SK-N-SH (cell line): ENCODE data around the gene ABCB6. TPM values are rescaled to one million over a fixed set of nuclear protein-coding genes. Genes with fewer than 3 reads are reported as not detected.

Source experiments
- CTCF ChIA-PET: fragments of 300-600, 350-600 bp; formaldehyde crosslinking; extraction: SDS; loops from one replicate; lab custom pipeline; 2021; lab: Yijun Ruan, JAX
- POLR2A ChIA-PET: fragments of 350-600 bp; sonication (Branson Sonifier 250); formaldehyde crosslinking; extraction: SDS; loops from one replicate; lab custom pipeline; 2020; ENCODE audit warnings: antibody characterized with exemption, inconsistent platforms; lab: Yijun Ruan, JAX
- DNase-seq: peaks from one replicate; pipeline ENCODE4 v3.0.0; 2012
- H2AFZ ChIP-seq: fragments of 200-600 bp; sonication (generic); 2 replicates; pipeline ENCODE4 v1.8.1; 2016; ENCODE audit warnings: antibody characterized with exemption, mild to moderate bottlenecking, low read depth
- H3F3A ChIP-seq: fragments of 200-600 bp; sonication (generic); replicated peaks from 2 replicates; pipeline ENCODE3; 2016; ENCODE audit warnings: antibody characterized with exemption, mild to moderate bottlenecking; ENCODE audit not compliant: insufficient read depth
- H3K27ac ChIP-seq, 2 experiments: fragments of 200-500 bp in 1 of 2; fragments of 200-600 bp in 1 of 2; sonication (Bioruptor generic) in 1 of 2; sonication (generic), shearing (Covaris generic) in 1 of 2; 2 replicates each; pipeline versions ENCODE4 v1.5.1 to v1.6.1; 2014 to 2016; ENCODE audit warnings: low read depth in 2 of 2, inconsistent platforms in 1 of 2, low read length in 1 of 2, mild to moderate bottlenecking in 1 of 2, mixed read lengths in 1 of 2
- H3K27me3 ChIP-seq: fragments of 200-600 bp; sonication (generic), shearing (Covaris generic); 2 replicates; pipeline ENCODE4 v1.6.1; 2016; ENCODE audit warnings: mixed run types; ENCODE audit not compliant: insufficient read depth
- H3K36me3 ChIP-seq, 2 experiments: fragments of 200-500 bp in 1 of 2; fragments of 200-600 bp in 1 of 2; sonication (Bioruptor generic) in 1 of 2; sonication (generic) in 1 of 2; replicated peaks in 1 of 2; 2 replicates each; pipeline versions ENCODE3 to v1.5.1; 2014 to 2016; ENCODE audit warnings: low read length in 1 of 2, mild to moderate bottlenecking in 1 of 2; ENCODE audit not compliant: insufficient read depth in 2 of 2, control insufficient read depth in 1 of 2
- H3K4me1 ChIP-seq, 2 experiments: fragments of 200-500 bp in 1 of 2; fragments of 200-600 bp in 1 of 2; sonication (Bioruptor generic) in 1 of 2; sonication (generic), shearing (Covaris generic) in 1 of 2; 2 replicates each; pipeline versions ENCODE4 v1.5.1 to v1.6.1; 2014 to 2016; ENCODE audit warnings: low read depth in 1 of 2, low read length in 1 of 2, mixed run types in 1 of 2; ENCODE audit not compliant: insufficient read depth in 2 of 2, control insufficient read depth in 1 of 2
- H3K4me2 ChIP-seq: fragments of 200-600 bp; sonication (generic), shearing (Covaris generic); 2 replicates; pipeline ENCODE4 v1.6.1; 2017; ENCODE audit warnings: mixed run types
- H3K4me3 ChIP-seq, 2 experiments: fragments of 200-500 bp in 1 of 2; fragments of 200-600 bp in 1 of 2; sonication (Bioruptor generic) in 1 of 2; sonication (generic), shearing (Covaris generic) in 1 of 2; 2 replicates each; pipeline versions ENCODE4 v1.5.1 to v1.8.1; 2014 to 2016; ENCODE audit warnings: low read depth in 2 of 2, inconsistent platforms in 1 of 2, low read length in 1 of 2, mild to moderate bottlenecking in 1 of 2, mixed read lengths in 1 of 2, moderate library complexity in 1 of 2
- H3K79me2 ChIP-seq: fragments of 200-600 bp; sonication (generic); 2 replicates; pipeline ENCODE4 v1.8.1; 2017; ENCODE audit warnings: mild to moderate bottlenecking; ENCODE audit not compliant: insufficient read depth
- H3K9ac ChIP-seq: fragments of 200-600 bp; sonication (generic); 2 replicates; pipeline ENCODE4 v1.6.1; 2017; ENCODE audit warnings: mixed run types
- H3K9me2 ChIP-seq: fragments of 200-600 bp; sonication (generic); 2 replicates; pipeline ENCODE4 v1.6.1; 2017; ENCODE audit warnings: mixed run types
- H3K9me3 ChIP-seq: fragments of 200-600 bp; sonication (generic); 2 replicates; pipeline ENCODE4 v1.6.1; 2017; ENCODE audit warnings: mixed run types, mild to moderate bottlenecking, moderate library complexity
- H4K20me1 ChIP-seq: fragments of 200-600 bp; sonication (generic); 2 replicates; pipeline ENCODE4 v1.6.1; 2017; ENCODE audit warnings: mild to moderate bottlenecking, mixed run types; ENCODE audit not compliant: insufficient read depth
- FOSL2 ChIP-seq: IDR thresholded peaks from 2 replicates; pipeline ENCODE4 v1.4.0; 2012; ENCODE audit warnings: low read depth, mild to moderate bottlenecking, moderate library complexity, borderline replicate concordance
- FOXM1 ChIP-seq: IDR thresholded peaks from 2 replicates; pipeline ENCODE4 v1.4.0; 2012; ENCODE audit warnings: low read depth, mild to moderate bottlenecking
- GATA2 ChIP-seq: sonication (generic); formaldehyde crosslinking; IDR thresholded peaks from 2 replicates; pipeline ENCODE4 v1.5.0; 2020; ENCODE audit warnings: mild to moderate bottlenecking, missing genetic modification reagents
- JUND ChIP-seq: IDR thresholded peaks from 2 replicates; pipeline ENCODE4 v1.4.0; 2012
- MAX ChIP-seq: IDR thresholded peaks from 2 replicates; pipeline ENCODE4 v1.4.0; 2012; ENCODE audit warnings: low read depth
- MEF2A ChIP-seq: IDR thresholded peaks from 2 replicates; pipeline ENCODE4 v1.4.0; 2012; ENCODE audit warnings: low read depth, borderline replicate concordance
- NRF1 ChIP-seq: IDR thresholded peaks from 2 replicates; pipeline ENCODE4 v1.6.1; 2012; ENCODE audit warnings: low read depth, mild to moderate bottlenecking, low read length
- POLR2AphosphoS5 ChIP-seq: IDR thresholded peaks from 2 replicates; pipeline ENCODE4 v1.6.1; 2012; ENCODE audit warnings: low read depth, low read length
- RAD21 ChIP-seq: IDR thresholded peaks from 2 replicates; pipeline ENCODE4 v1.6.1; 2012; ENCODE audit warnings: mild to moderate bottlenecking, low read length
- RXRA ChIP-seq: IDR thresholded peaks from 2 replicates; pipeline ENCODE4 v1.4.0; 2012; ENCODE audit warnings: low read depth, mild to moderate bottlenecking, borderline replicate concordance
- SIN3A ChIP-seq: IDR thresholded peaks from 2 replicates; pipeline ENCODE4 v1.6.1; 2012; ENCODE audit warnings: low read depth, mild to moderate bottlenecking, low read length, moderate library complexity, borderline replicate concordance
- TCF12 ChIP-seq: IDR thresholded peaks from 2 replicates; pipeline ENCODE4 v1.4.0; 2012
- TEAD4 ChIP-seq: IDR thresholded peaks from 2 replicates; pipeline ENCODE4 v1.4.0; 2012; ENCODE audit warnings: mild to moderate bottlenecking, borderline replicate concordance; ENCODE audit not compliant: insufficient read depth
- WGBS: methylation state at CpG from one replicate; pipeline ENCODE4 v1.1.6; 2017; ENCODE audit warnings: low lambda C conversion rate; 5-methylcytosine and 5-hydroxymethylcytosine counted together
- polyA plus RNA-seq, 3 experiments: library from polyadenylated mRNA; depleted of rRNA; stranded (reverse); fragments of >200 nt; gene quantifications; 2 replicates each; pipeline ENCODE4 v1.2.3, GENCODE V29; 2012
- TF ChIP-seq, protein P1 (sequence below): IDR thresholded peaks from 2 replicates; pipeline ENCODE4 v1.6.1; 2012; ENCODE audit warnings: mild to moderate bottlenecking, low read depth, low read length, moderate library complexity

The ABCB6 gene
- polyA plus RNA-seq, 1 of the 3 experiments (the other 2 are of a cell fraction) = 27.4 TPM

GRCh38 chr2:219213486-219214071 is 5.2 kb downstream of the ABCB6 start:
- WGBS = 97% methylated on average over 10 of the region's 10 CpGs
- POLR2A ChIA-PET = interaction anchor here (0.8 kb wide), 1 partner anchor 13 kb away, joined by 3 read pairs; no protein-coding TSS in a partner anchor
- TF ChIP-seq POLR2AphosphoS5 (no peak), RXRA (no peak), TEAD4 (no peak), GATA2 (CRISPR knock-in tag) (no peak), FOSL2 (no peak), SIN3A (no peak)
- Histone ChIP-seq H3K4me2 (no peak overlapping the region), H4K20me1 (no peaks in the 10 kb centered on the region), H3K4me3 (no peak overlapping the region), H3K4me1 (peaks cover 0 to 19% of the 10 kb centered on the region in 2 experiments; a peak in 1 of 4 replicates), H2AFZ (no peak overlapping the region), H3K9me2 (no peaks in the 10 kb centered on the region), H3K79me2 (no peaks in the 10 kb centered on the region), H3F3A (peaks cover 15% of the 10 kb centered on the region), H3K9me3 (no peaks in the 10 kb centered on the region), H3K36me3 (peaks cover 18 to 58% of the 10 kb centered on the region in 2 experiments), H3K9ac (no peak overlapping the region), H3K27me3 (no peaks in the 10 kb centered on the region), H3K27ac (no peak overlapping the region)
- CTCF ChIA-PET = interaction anchor here (1.5 to 3.4 kb wide), 4 partner anchors 13 to 81 kb away, joined by 3 to 22 read pairs (median 10); partner anchors contain the start of gene NHEJ1
- DNase-seq = no peak

GRCh38 chr2:219213026-219213415 is 5.7 kb downstream of the ABCB6 start:
- TF ChIP-seq MEF2A = no peak
- TF ChIP-seq FOXM1 = no peak
- TF ChIP-seq RAD21 = no peak
- no peak for TF ChIP-seq NRF1
- no peak for TF ChIP-seq JUND
- DNase-seq = no peak
- H3K4me3 ChIP-seq = no peak overlapping the region
- peaks cover 5 to 21% of the 10 kb centered on the region in 2 experiments; a peak in 3 of 4 replicates for H3K4me1 ChIP-seq
- POLR2A ChIA-PET = interaction anchor here (0.8 kb wide), 1 partner anchor 12 kb away, joined by 3 read pairs; no protein-coding TSS in a partner anchor
- CTCF ChIA-PET = interaction anchor here (0.5 to 3.4 kb wide), 5 partner anchors 12 to 179 kb away, joined by 3 to 22 read pairs (median 3); partner anchors contain the start of gene NHEJ1
- no peak overlapping the region for H2AFZ ChIP-seq
- no peaks in the 10 kb centered on the region for H3K79me2 ChIP-seq
- H3K9ac ChIP-seq = no peak overlapping the region
- no peaks in the 10 kb centered on the region for H3K9me3 ChIP-seq
- WGBS = 95% methylated on average over 8 of the region's 8 CpGs
- no peaks in the 10 kb centered on the region for H4K20me1 ChIP-seq
- H3K4me2 ChIP-seq = no peak overlapping the region
- H3K27me3 ChIP-seq = no peaks in the 10 kb centered on the region
- no peaks in the 10 kb centered on the region for H3K9me2 ChIP-seq
- H3K36me3 ChIP-seq = peaks cover 22 to 62% of the 10 kb centered on the region in 2 experiments
- no peak overlapping the region for H3K27ac ChIP-seq
- peaks cover 13% of the 10 kb centered on the region for H3F3A ChIP-seq

GRCh38 chr2:219210886-219211362 is 7.8 kb downstream of the ABCB6 start:
- Histone ChIP-seq H3K4me3 (no peak overlapping the region), H3K9ac (no peak overlapping the region), H4K20me1 (no peaks in the 10 kb centered on the region), H2AFZ (no peak overlapping the region), H3K27ac (no peak overlapping the region), H3K4me2 (no peak overlapping the region), H3K36me3 (peaks cover 20 to 54% of the 10 kb centered on the region in 2 experiments), H3K4me1 (peaks cover 13 to 20% of the 10 kb centered on the region in 2 experiments; a peak in 3 of 4 replicates), H3F3A (peaks cover 10% of the 10 kb centered on the region), H3K9me3 (no peaks in the 10 kb centered on the region), H3K27me3 (no peaks in the 10 kb centered on the region)
- 96% methylated on average over 9 of the region's 9 CpGs for WGBS
- ChIA-PET CTCF (interaction anchor here (0.6 to 3.4 kb wide), 7 partner anchors 30 to 363 kb away, joined by 3 to 22 read pairs (median 4); partner anchors contain the start of gene CNPPD1), POLR2A (no interaction called here)
- TF ChIP-seq, protein P1, sequence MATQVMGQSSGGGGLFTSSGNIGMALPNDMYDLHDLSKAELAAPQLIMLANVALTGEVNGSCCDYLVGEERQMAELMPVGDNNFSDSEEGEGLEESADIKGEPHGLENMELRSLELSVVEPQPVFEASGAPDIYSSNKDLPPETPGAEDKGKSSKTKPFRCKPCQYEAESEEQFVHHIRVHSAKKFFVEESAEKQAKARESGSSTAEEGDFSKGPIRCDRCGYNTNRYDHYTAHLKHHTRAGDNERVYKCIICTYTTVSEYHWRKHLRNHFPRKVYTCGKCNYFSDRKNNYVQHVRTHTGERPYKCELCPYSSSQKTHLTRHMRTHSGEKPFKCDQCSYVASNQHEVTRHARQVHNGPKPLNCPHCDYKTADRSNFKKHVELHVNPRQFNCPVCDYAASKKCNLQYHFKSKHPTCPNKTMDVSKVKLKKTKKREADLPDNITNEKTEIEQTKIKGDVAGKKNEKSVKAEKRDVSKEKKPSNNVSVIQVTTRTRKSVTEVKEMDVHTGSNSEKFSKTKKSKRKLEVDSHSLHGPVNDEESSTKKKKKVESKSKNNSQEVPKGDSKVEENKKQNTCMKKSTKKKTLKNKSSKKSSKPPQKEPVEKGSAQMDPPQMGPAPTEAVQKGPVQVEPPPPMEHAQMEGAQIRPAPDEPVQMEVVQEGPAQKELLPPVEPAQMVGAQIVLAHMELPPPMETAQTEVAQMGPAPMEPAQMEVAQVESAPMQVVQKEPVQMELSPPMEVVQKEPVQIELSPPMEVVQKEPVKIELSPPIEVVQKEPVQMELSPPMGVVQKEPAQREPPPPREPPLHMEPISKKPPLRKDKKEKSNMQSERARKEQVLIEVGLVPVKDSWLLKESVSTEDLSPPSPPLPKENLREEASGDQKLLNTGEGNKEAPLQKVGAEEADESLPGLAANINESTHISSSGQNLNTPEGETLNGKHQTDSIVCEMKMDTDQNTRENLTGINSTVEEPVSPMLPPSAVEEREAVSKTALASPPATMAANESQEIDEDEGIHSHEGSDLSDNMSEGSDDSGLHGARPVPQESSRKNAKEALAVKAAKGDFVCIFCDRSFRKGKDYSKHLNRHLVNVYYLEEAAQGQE = no peak
- TF ChIP-seq TCF12 (no peak), JUND (no peak), TEAD4 (no peak), MAX (no peak), RAD21 (no peak)
- TF ChIP-seq, all 33 proteins: peak for 0
- DNase-seq = no peak
- Histone ChIP-seq H3K79me2 (no peaks in the 10 kb centered on the region), H3K9me2 (no peaks in the 10 kb centered on the region)
